ENCODE measurements around the gene ADSS1. TPM values are rescaled to one million over a fixed set of nuclear protein-coding genes. Genes with fewer than 3 reads are reported as not detected.

Gene ADSS1
- polyA plus RNA-seq, 1 donor (not counting 4 experiments of a cell fraction or from before 2014, with no cell fraction given) = 1.7 TPM

DNA sequence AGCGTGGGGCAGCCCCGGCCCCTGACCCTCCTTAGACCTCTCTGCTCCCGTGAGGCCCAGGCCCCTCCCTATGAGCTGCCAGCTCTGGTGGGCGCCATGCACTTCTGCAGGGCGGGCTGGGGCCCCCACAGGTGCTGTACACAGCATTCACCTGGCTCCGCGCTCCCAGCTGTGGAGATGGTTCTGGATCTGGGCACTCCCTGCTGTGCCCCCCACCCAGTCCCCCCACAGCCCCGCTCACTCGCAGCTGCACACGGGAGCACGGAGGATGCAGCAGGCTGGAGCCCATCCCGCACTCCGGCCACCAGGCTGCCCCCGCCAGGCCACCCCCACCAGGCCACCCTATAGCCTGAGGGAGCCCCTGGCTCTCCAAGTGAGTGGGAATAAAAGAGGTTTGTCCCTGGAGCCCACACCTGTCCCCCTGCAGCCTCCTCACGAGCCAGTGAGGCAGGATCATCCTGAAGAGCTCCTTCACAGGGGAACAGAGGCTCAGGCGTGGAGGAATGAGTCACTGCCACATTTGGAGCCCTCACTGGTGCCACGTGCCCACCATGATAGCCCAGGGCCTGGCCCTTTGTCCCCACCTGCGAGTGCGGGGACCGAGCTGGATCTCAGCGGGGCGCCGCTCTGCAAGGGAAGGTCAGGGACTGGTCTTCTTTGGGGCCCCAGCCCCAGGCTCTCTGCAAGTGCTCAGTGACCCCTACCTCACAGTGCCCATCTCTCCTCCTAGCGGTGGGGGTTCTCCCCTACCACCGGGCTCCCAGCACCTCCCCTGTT, 1.9 kb downstream of the ADSS1 start:
- dilution Hi-C loops (cut with MboI; ENCODE audit: extremely low pct_ligation_motif_present, low sequenced_read_pairs) = no loop called here
- TF ChIP-seq, protein P1, sequence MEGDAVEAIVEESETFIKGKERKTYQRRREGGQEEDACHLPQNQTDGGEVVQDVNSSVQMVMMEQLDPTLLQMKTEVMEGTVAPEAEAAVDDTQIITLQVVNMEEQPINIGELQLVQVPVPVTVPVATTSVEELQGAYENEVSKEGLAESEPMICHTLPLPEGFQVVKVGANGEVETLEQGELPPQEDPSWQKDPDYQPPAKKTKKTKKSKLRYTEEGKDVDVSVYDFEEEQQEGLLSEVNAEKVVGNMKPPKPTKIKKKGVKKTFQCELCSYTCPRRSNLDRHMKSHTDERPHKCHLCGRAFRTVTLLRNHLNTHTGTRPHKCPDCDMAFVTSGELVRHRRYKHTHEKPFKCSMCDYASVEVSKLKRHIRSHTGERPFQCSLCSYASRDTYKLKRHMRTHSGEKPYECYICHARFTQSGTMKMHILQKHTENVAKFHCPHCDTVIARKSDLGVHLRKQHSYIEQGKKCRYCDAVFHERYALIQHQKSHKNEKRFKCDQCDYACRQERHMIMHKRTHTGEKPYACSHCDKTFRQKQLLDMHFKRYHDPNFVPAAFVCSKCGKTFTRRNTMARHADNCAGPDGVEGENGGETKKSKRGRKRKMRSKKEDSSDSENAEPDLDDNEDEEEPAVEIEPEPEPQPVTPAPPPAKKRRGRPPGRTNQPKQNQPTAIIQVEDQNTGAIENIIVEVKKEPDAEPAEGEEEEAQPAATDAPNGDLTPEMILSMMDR (optimal IDR thresholded peaks at IDR 0.05 in 1 of 3, IDR thresholded peaks at IDR 0.05 in 1 of 3, conservative IDR thresholded peaks at IDR 0.05 in 1 of 3; ENCODE audit: extremely low read depth in 1 of 3, insufficient read depth in 2 of 3, low read length in 3 of 3) = no peak
- TF ChIP-seq EZH2 (IDR thresholded peaks at IDR 0.05; ENCODE audit: low read length) = no peak
- peaks cover 0 to 4% of the 10 kb centered on the region in 2 experiments for H3K36me3 ChIP-seq (ENCODE audit: control insufficient read depth in 2 of 2, extremely low read depth in 1 of 2, insufficient read depth in 2 of 2, low read length in 2 of 2)
- H3K9me1 ChIP-seq (ENCODE audit: control insufficient read depth, extremely low read depth, insufficient read depth, low read length) = no peaks in the 10 kb centered on the region
- peaks cover 6% of the 10 kb centered on the region for H3K4me1 ChIP-seq (ENCODE audit: control insufficient read depth, extremely low read depth, insufficient read depth, low read length)
- H3K4me2 ChIP-seq (ENCODE audit: control insufficient read depth, extremely low read depth, insufficient read depth, low read depth, low read length) = no peak overlapping the region
- no peaks in the 10 kb centered on the region for H3K9me3 ChIP-seq (ENCODE audit: control insufficient read depth, low read depth, low read length)
- H3K9ac ChIP-seq (ENCODE audit: control insufficient read depth, extremely low read depth, insufficient read depth, low read length) = no peak overlapping the region
- no peak for DNase-seq (ENCODE audit: low read depth, low spot score)
- H3K4me3 ChIP-seq (ENCODE audit: control insufficient read depth in 2 of 3, extremely low read depth in 1 of 3, insufficient read depth in 2 of 3, low read depth in 1 of 3, low read length in 3 of 3) = no peak overlapping the region
- no peak for FAIRE-seq
- no peaks in the 10 kb centered on the region for H3K79me2 ChIP-seq (ENCODE audit: control insufficient read depth, insufficient read depth, low read length)
- H3K27me3 ChIP-seq (ENCODE audit: control insufficient read depth, extremely low read depth, insufficient read depth, low read length) = peaks cover 5% of the 10 kb centered on the region
- no peak overlapping the region for H3K27ac ChIP-seq (ENCODE audit: control insufficient read depth, insufficient read depth, low read length)
- peaks cover 3% of the 10 kb centered on the region for H4K20me1 ChIP-seq (ENCODE audit: control insufficient read depth, extremely low read depth, insufficient read depth, low read length)
- H2AFZ ChIP-seq (ENCODE audit: control insufficient read depth, low read length) = no peak overlapping the region

DNA sequence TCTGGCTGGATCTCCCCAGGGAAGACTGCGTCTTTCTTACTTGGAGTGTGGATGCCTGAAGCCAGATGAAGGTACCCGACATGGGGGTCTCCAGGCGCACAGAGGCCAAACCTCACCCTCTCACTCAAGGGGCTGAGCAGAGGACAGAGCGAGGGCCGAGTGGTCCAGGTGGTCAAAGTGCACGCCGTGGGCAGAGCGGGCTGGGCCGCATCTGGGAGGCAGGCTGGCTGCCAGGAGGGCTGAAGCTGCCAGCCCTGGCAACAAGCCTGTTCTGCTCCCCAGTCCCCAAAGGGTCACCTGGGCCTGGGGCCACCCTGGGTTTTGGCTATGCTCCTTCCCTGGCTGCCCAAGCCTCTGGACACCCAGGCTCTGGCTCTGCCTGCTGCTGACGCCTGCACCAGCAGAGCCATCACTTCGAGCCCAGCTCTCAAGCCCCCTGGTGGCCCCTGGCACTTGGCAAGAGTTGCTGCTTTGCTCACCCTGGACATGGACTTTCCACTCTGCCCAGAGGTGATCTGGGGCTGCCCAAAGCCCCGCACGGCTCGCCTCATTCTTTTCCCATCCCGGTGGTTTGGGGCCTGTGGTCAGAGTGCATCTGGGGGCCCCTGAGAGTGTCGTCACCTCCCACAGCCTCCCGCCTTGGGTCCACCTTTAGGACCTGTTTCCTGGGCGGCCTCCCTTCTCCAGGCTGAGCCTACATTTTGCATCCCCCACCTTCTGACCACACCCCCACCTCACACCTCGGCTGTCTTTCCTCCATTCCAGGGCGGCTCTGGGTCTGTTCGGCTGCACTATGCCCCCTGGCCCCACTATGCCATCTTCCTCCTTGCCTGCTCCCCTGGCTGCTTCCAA, 2.8 kb downstream of the ADSS1 start:
- no peak overlapping the region for H3K4me3 ChIP-seq (ENCODE audit: control insufficient read depth in 2 of 3, extremely low read depth in 1 of 3, insufficient read depth in 2 of 3, low read depth in 1 of 3, low read length in 3 of 3)
- peaks cover 5% of the 10 kb centered on the region for H3K27me3 ChIP-seq (ENCODE audit: control insufficient read depth, extremely low read depth, insufficient read depth, low read length)
- H3K79me2 ChIP-seq (ENCODE audit: control insufficient read depth, insufficient read depth, low read length) = no peaks in the 10 kb centered on the region
- H3K9me1 ChIP-seq (ENCODE audit: control insufficient read depth, extremely low read depth, insufficient read depth, low read length) = no peaks in the 10 kb centered on the region
- H3K9me3 ChIP-seq (ENCODE audit: control insufficient read depth, low read depth, low read length) = no peaks in the 10 kb centered on the region
- no peak overlapping the region for H3K4me2 ChIP-seq (ENCODE audit: control insufficient read depth, extremely low read depth, insufficient read depth, low read depth, low read length)
- no peak overlapping the region for H2AFZ ChIP-seq (ENCODE audit: control insufficient read depth, low read length)
- dilution Hi-C loops (cut with MboI; ENCODE audit: extremely low pct_ligation_motif_present, low sequenced_read_pairs) = no loop called here
- DNase-seq (ENCODE audit: low read depth, low spot score) (no peak), FAIRE-seq (no peak)
- no peak overlapping the region for H3K9ac ChIP-seq (ENCODE audit: control insufficient read depth, extremely low read depth, insufficient read depth, low read length)
- no peaks in the 10 kb centered on the region for H3K36me3 ChIP-seq (ENCODE audit: control insufficient read depth in 2 of 2, extremely low read depth in 1 of 2, insufficient read depth in 2 of 2, low read length in 2 of 2)
- TF ChIP-seq, protein P1 (optimal IDR thresholded peaks at IDR 0.05 in 1 of 3, IDR thresholded peaks at IDR 0.05 in 1 of 3, conservative IDR thresholded peaks at IDR 0.05 in 1 of 3; ENCODE audit: extremely low read depth in 1 of 3, insufficient read depth in 2 of 3, low read length in 3 of 3) = peak in 1 of 3 experiments; percentile 9
- TF ChIP-seq EZH2 (IDR thresholded peaks at IDR 0.05; ENCODE audit: low read length) = no peak
- H4K20me1 ChIP-seq (ENCODE audit: control insufficient read depth, extremely low read depth, insufficient read depth, low read length) = peaks cover 3% of the 10 kb centered on the region
- H3K27ac ChIP-seq (ENCODE audit: control insufficient read depth, insufficient read depth, low read length) = no peak overlapping the region
- peaks cover 6% of the 10 kb centered on the region for H3K4me1 ChIP-seq (ENCODE audit: control insufficient read depth, extremely low read depth, insufficient read depth, low read length)

All from keratinocyte (primary cell).